GM18861 (cell line): ENCODE measurements around the gene TALDO1.
A peak's percentile ranks its signal among the peaks of the same experiment; 100 is the strongest.

Source experiments
- ATAC-seq: cut with Tn5 transposase; IDR thresholded peaks from one replicate; pipeline ENCODE4 v1.9.1; 2021; ENCODE audit not compliant: unreplicated experiment

Gene TALDO1

DNA sequence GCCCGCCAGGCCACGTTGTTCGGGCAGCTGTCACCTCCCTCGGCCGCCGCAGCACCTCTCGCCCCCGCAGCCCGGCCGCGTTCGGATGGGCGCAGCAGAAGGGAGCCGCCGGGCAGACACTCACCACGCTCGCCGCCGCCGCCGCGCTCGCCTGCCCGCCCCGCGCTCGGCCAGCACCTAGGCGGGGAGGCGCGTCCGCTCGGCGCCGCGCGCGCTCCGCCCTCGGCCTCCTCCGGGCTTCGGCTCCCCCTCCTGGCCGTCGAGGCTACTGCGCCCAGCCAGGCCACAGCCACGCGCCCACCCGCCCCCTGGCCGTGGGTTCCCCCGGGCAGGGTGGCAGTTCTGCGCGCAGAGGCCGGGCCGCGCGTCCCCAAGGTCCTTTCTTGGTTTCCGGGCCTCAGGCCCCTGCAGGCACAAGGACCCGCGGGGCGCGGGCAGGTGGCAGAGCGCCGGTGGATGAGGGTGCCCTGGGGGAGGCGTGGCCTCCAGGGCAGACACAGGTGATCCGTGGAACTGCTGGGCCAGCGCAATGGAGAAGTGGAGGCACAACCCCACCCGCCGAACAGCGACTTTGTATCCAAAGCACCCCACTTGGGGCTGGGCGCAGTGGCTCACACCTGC lies 50.9 kb downstream of the TALDO1 start, which contains the start of gene SLC25A22:
Gene SLC25A22 (minus strand): TSS at position 189 of the 621 bp plus-strand sequence. CDS start 3,275 bp downstream, outside the sequence.
- peak; percentile 51 for ATAC-seq

- ATAC-seq, result no peak
Measured at GRCh38 chr11:799641-800316, 52.5 kb downstream of the TALDO1 start.

DNA sequence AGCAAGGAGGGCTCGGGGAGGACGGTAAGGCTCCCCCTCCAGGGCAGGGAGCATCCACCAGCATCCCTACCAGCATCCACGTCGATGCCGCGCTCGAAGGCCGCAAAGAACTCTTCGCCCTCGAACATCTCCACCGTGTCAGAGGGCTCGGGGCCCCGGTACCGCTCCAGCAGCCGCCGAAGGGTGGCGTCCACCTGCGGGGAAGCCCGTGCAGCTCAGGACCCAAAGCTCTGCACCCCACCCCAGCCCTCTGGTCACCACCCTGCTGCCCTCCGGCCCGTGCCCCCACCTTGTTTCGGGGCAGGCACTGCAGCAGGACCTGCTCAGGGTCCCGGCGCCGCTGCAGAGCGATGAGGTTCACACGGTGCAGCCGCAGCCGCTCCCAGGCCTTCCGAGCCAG lies 53.2 kb downstream of the TALDO1 start:
- ATAC-seq, result no peak

GRCh38 chr11:801097-801780 lies 54.0 kb downstream of the TALDO1 start:
- no peak for ATAC-seq

DNA sequence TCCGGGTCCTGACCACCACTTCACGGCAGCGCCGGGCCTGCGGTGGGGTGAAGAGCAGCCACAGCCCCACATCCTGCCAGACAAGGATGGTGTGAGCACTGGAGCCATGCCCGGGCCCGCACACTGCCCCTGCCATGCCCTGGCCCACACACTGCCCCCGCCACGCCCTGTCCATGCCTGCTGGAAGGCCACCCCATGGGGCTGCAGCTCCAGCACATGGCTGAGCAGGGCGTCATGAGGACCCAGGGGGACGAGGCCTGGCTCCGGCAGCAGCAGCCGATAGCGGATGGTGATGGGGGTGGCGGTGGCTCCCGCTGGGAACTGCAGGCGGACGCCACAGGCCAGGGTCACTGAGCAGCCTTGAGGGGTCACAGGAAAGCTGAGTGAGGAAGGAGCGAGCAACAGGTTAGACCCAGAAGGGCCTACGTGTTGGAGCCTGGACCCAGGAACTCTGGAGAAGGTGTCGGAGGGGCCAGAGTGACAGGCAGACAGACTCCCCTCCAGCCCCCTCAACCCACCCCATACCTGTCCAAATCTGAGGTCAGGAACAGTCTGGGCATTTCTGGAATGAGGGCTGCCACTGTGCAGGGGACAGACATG lies 54.9 kb downstream of the TALDO1 start:
- no peak for ATAC-seq

- no peak for ATAC-seq
Measured at GRCh38 chr11:802693-803466, 55.6 kb downstream of the TALDO1 start.

DNA sequence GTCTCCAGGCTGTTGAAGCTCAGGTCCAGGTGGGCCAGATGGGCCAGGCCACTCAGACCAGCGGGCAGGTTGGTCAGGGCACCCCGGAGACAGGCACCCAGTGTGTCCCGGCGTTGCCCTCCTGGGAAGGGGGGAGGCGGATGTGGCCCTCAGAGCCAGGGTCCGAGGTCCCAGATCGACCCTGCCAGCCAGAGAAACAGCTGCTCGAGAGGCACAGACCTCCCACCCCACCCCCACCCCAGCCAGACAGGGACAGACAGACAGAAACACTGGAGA lies 56.1 kb downstream of the TALDO1 start:
- ATAC-seq, result no peak

- ATAC-seq, result no peak
Measured at GRCh38 chr11:803770-804598, 56.7 kb downstream of the TALDO1 start.

DNA sequence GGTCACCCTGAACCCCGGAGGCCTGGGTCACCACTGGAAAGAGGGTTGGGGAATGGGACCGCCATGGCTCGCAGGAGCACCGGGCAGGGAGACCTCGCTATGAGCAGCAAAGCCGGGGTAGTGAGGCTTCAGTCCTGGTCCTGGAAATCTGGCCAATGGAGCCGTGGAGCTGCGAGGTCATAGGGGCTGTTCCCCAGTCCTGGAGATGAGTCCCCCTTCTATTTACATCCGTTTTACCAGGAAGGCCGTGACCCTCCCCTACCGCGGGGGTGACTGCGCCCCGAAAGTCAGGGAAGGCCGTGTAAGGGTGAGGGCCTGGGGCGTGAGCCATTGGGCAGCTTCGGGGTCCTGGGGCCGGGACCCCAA lies 57.3 kb downstream of the TALDO1 start:
- ATAC-seq, result no peak

DNA sequence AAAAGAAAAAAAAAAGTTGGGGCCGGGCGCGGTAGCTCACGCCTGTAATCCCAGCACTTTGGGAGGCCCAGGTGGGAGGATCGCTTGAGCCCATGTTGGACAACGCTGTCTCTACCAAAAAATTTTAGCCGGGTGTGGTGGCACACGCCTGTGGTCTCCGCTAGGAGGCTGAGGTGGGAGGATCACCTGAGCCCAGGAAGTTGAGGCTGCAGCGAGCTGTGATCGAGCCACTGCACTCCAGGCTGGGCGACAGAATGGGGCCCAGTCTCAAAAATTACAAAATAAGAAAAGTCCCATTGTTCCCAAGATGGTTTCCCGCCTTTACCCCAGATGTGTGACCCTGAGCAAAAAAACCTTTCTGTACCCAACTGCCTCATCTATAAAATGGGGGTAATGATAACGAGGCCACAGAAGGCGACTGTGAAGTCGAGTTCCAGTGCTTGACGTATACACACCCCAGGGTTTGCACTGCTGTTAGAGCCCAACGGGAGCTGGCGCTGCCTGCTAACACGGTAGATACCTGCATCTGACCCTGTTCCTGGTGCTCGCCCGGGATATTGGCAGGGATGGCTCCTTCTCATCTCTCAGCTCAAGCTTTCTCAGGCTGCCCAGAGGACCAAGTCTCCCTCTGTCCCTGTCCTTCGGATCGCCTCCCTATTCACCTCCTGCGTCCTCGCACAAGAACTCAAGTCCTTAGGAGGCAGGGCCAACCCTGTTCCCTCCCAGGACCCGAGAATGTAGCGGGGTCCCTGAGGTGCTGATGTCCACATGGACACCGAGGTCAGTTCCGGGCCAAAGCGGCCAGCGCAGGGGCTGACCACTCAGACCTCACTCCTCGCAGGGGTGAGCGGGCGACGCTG lies 61.4 kb downstream of the TALDO1 start:
- ATAC-seq, result no peak

DNA sequence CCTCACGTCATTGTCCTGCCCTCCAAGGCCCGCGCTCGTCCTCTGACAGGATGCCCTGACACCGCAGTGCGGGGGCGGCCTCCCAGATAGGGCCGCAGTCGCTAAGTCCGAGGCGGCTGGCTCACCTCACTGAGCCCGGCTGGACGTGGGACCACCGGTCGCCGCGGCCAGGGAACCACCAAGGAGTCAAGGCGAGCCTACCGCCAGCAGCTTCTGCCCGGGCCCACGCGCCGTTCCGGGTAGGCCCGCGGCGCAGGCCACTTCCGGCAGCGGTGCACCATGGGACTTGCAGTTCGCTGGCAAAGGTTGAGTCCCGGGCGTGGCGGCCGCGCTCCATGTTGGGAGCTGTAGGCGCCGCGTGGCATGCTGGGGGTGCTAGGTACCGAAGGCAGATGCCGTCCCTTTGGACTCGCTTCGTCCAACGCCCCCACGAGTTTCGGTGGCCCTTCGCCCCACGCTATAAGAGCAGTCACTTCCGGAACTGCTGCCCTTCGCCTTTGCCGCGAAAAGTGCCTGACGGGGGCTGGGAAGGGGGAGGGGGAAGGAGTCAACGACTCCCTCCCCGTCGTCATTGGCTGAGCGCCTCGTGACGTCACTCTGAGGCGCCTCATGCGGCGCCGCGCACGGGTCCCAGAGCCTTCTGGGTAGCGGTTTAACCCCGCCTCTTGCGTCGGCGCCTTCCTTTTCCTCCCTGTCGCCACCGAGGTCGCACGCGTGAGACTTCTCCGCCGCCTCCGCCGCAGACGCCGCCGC lies 62.2 kb downstream of the TALDO1 start, which contains the start of gene RPLP2:
Gene RPLP2 (plus strand): TSS at position 681 of the 753 bp plus-strand sequence. CDS start 268 bp downstream, outside the sequence.
- ATAC-seq, result peak; percentile 68

DNA sequence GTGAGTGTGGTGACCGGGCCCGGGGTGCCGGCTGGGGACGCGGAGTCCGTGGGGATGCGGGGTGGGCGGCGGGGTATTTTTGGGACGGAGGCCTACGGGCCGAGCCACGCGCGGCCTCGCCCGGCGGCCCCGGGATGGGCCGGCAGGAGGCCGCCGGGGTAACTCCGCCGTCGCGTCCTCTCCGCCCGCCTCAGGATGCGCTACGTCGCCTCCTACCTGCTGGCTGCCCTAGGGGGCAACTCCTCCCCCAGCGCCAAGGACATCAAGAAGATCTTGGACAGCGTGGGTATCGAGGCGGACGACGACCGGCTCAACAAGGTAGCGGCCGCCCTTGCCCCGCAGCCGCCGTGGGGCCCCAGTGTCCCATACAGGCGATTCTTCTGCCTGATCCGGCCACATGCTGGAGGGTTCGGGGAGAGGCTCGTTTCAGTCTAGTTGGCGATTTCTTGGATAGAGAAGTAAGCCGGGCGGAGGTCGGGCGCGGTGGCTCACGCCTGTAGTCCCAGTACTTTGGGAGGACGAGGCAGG lies 62.8 kb downstream of the TALDO1 start:
- ATAC-seq, result peak; percentile 6

DNA sequence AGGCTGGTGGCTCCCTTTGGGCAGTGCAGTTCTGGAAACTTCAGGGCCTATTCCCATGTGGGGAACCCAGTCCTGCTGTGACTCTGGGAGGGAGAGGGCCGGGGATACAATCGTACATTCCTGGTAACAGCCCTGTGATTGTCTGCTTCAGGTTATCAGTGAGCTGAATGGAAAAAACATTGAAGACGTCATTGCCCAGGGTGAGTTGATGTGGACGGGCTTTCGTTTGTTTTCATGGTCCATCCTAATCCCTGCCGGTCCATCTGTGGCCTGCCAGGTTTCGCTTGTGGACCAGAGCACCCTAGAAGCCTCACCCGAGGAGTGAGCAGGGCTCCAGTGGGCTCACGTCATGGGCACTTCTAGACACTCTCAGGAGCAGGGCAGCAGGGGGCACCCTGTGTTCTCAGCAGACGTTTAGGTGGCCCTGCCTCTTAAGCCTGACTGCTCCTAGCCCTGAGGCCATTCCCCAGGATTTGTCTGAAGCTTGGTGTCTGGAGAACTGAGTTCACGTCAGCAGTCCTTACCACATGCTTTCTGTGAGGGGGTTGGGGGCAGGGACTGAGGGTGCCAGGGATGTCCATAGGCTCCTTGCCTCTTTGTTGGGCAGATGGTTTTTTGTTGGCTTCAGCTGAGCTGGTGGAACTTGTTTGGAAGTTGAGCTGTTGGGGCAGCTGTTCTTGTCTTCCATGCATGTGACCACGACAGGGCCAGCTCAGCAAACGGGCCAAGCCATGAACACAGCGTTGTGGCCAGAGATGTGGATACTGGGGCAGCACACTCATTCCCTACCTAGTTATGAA lies 64.4 kb downstream of the TALDO1 start:
- ATAC-seq, result no peak

GRCh38 chr11:812390-812789 lies 65.1 kb downstream of the TALDO1 start:
- no peak for ATAC-seq

GRCh38 chr11:813072-813455 lies 65.8 kb downstream of the TALDO1 start:
- no peak for ATAC-seq

GRCh38 chr11:813456-814096 lies 66.3 kb downstream of the TALDO1 start:
- no peak for ATAC-seq
